Mucosa of descending colon (tissue), 3 donors: Measurements from ENCODE around the gene AIMP2. TPM values are rescaled to one million over a fixed set of nuclear protein-coding genes. Genes with fewer than 3 reads are reported as not detected.
"Not testable (repeated sequence)": the region's sequence is repeated elsewhere in the genome, so short reads cannot be mapped to it uniquely, and the experiment has no call there.

ENCODE experiments used
- ATAC-seq: fragments of 200-7000 bp; cut with Tn5 transposase; one replicate; pipeline ENCODE4 v1.9.1; 2020; ENCODE audit warnings: mild to moderate bottlenecking, moderate library complexity
- DNase-seq, 3 donors: peaks; one replicate each; pipeline ENCODE4 v3.0.0-alpha.2; 2020
- H3K36me3 ChIP-seq: fragments of 200-600 bp; one replicate; pipeline ENCODE4 v1.8.0; 2021; ENCODE audit warnings: low read depth, mild to moderate bottlenecking
- H3K4me1 ChIP-seq: fragments of 200-600 bp; one replicate; pipeline ENCODE4 v1.8.0; 2021; ENCODE audit warnings: low read depth, mild to moderate bottlenecking
- H3K4me3 ChIP-seq: fragments of 200-600 bp; one replicate; pipeline ENCODE4 v1.8.0; 2021; ENCODE audit warnings: mild to moderate bottlenecking
- H3K9me3 ChIP-seq: fragments of 200-600 bp; one replicate; pipeline ENCODE4 v1.8.0; 2021; ENCODE audit warnings: mild to moderate bottlenecking
- CTCF ChIP-seq: fragments of 200-600 bp; IDR thresholded peaks from one replicate; pipeline ENCODE4 v1.8.0; 2022; ENCODE audit warnings: antibody characterized with exemption, mild to moderate bottlenecking
- intact Hi-C, 2 donors: fragments of 100-400 bp; cut with DNase I in 1 of 2; cut with micrococcal nuclease in 1 of 2; formaldehyde crosslinking; loops; one replicate each; pipeline versions ENCODE4 v1.11.0 to v1.11.1; 2022; cut with DNase I, micrococcal nuclease
- long read RNA-seq, 2 donors: library from polyadenylated mRNA; unstranded; transcript quantifications; one replicate each; pipeline ENCODE4 v2.0.0, GENCODE V29; 2019 to 2021
- total RNA-seq, 3 donors: library from RNA; stranded (reverse); fragmentation: NEBNext Ultra II Directional in 2 of 3; extraction: Animal tissue kit (Norgen Biotek cat#: 25700) in 2 of 3; gene quantifications; one replicate each; pipeline versions ENCODE4 v1.2.1 to v1.2.4, GENCODE V29; 2021 to 2023
- donor health status: DM: no; HTN: no; CAD: no; lungs with moderate emphysema.
- donor health status: DM: no; HTN: no; CAD: no.
- donor health status: DM: no; HTN: yes; CAD: no.

AIMP2 gene
- total RNA-seq = 10 to 100 TPM; 29.4 to 47.3 (median 36.7) TPM
- long read RNA-seq, donor 1, transcript AIMP2-201 (4 exons, 1,225 nt) = major isoform, 20 of 29 reads
- long read RNA-seq, donor 1, partial matches to known transcripts = 3 of 29 reads
- long read RNA-seq, donor 1, other reads (novel, unspliced or antisense) = 6 of 29 reads
- long read RNA-seq, donor 2, transcript AIMP2-201 (4 exons, 1,225 nt) = major isoform, 51 of 60 reads
- long read RNA-seq, donor 2, partial matches to known transcripts = 0 of 60 reads
- long read RNA-seq, donor 2, other reads (novel, unspliced or antisense) = 5 of 60 reads

- ATAC-seq = peak; percentile 91
- intact Hi-C loops = no loop called here
- no peaks in the 10 kb centered on the region for H3K9me3 ChIP-seq
- H3K36me3 ChIP-seq = peaks cover 4% of the 10 kb centered on the region
- DNase-seq = peak; percentile 98 to 100 (median 98)
- no peak for TF ChIP-seq CTCF
- H3K4me3 ChIP-seq = peak within 1 kb of the TSS; percentile 48
- H3K4me1 ChIP-seq = peaks cover 21% of the 10 kb centered on the region
Measured at GRCh38 chr7:6008668-6009611, at the start of gene AIMP2, which contains the start of gene PMS2. AIMP2 (plus strand) TSS chr7:6009272; CDS start chr7:6009364, 92 bp downstream. PMS2 (minus strand) TSS chr7:6009049; CDS start chr7:6009019, 30 bp downstream.

GRCh38 chr7:5963205-5963604, 45.9 kb upstream of the AIMP2 start:
- intact Hi-C loops, ATAC-seq, DNase-seq, H3K9me3 ChIP-seq, H3K36me3 ChIP-seq, H3K4me3 ChIP-seq, H3K4me1 ChIP-seq: not testable (repeated sequence)

GRCh38 chr7:5963810-5964209, 45.3 kb upstream of the AIMP2 start:
- H3K4me1 ChIP-seq, H3K9me3 ChIP-seq, H3K4me3 ChIP-seq, DNase-seq, intact Hi-C loops, H3K36me3 ChIP-seq, ATAC-seq: not testable (repeated sequence)

GRCh38 chr7:5970347-5970911, 38.6 kb upstream of the AIMP2 start, which contains the start of gene RSPH10B:
RSPH10B (minus strand) TSS chr7:5970689; CDS start chr7:5967116, 3,573 bp downstream.
- intact Hi-C loops, H3K4me3 ChIP-seq, H3K36me3 ChIP-seq, DNase-seq, H3K4me1 ChIP-seq, H3K9me3 ChIP-seq: not testable (repeated sequence)
- ATAC-seq = peak; percentile 53

GRCh38 chr7:5973580-5973979, 35.5 kb upstream of the AIMP2 start:
- ATAC-seq, H3K9me3 ChIP-seq, DNase-seq, H3K4me3 ChIP-seq, H3K36me3 ChIP-seq, H3K4me1 ChIP-seq, intact Hi-C loops: not testable (repeated sequence)

- H3K4me1 ChIP-seq, DNase-seq, intact Hi-C loops, H3K9me3 ChIP-seq, H3K36me3 ChIP-seq, H3K4me3 ChIP-seq: not testable (repeated sequence)
- ATAC-seq = peak; percentile 70
Measured at GRCh38 chr7:5979680-5980314, 29.3 kb upstream of the AIMP2 start.

- intact Hi-C loops, H3K4me3 ChIP-seq, DNase-seq, H3K9me3 ChIP-seq, ATAC-seq, H3K4me1 ChIP-seq, H3K36me3 ChIP-seq: not testable (repeated sequence)
Measured at GRCh38 chr7:5987061-5987460, 22.0 kb upstream of the AIMP2 start.

- intact Hi-C loops = no loop called here
- DNase-seq (peak in 1 of 3 donors; percentile 78), ATAC-seq (peak; percentile 78)
- Histone ChIP-seq H3K36me3 (no peaks in the 10 kb centered on the region), H3K9me3 (no peaks in the 10 kb centered on the region), H3K4me3 (no peak overlapping the region), H3K4me1 (no peaks in the 10 kb centered on the region)
- no peak for TF ChIP-seq CTCF
Measured at GRCh38 chr7:5997210-5997808, 11.8 kb upstream of the AIMP2 start.
